HG02870 (cell line): ENCODE data around the gene FARSB.

Experiments used
- ATAC-seq: cut with Tn5 transposase; IDR thresholded peaks from one replicate; pipeline ENCODE4 v1.9.1; 2021; ENCODE audit warnings: mild to moderate bottlenecking, moderate library complexity; ENCODE audit not compliant: unreplicated experiment

The FARSB gene

GRCh38 chr2:222668494-222669154, 12.7 kb upstream of the FARSB start:
- no peak for ATAC-seq

GRCh38 chr2:222663479-222663878, 7.6 kb upstream of the FARSB start:
- no peak for ATAC-seq

- peak; percentile 20 for ATAC-seq
Measured at GRCh38 chr2:222656526-222657446, 894 bp upstream of the FARSB start.

GRCh38 chr2:222653280-222653679, 2.6 kb downstream of the FARSB start:
- ATAC-seq = no peak

GRCh38 chr2:222652491-222653255, 3.2 kb downstream of the FARSB start:
- ATAC-seq = no peak

- ATAC-seq = no peak
Measured at GRCh38 chr2:222651718-222652418, 4.0 kb downstream of the FARSB start.

- ATAC-seq = no peak
Measured at GRCh38 chr2:222649801-222650200, 6.1 kb downstream of the FARSB start.

- no peak for ATAC-seq
Measured at GRCh38 chr2:222646008-222646407, 9.9 kb downstream of the FARSB start.

- no peak for ATAC-seq
Measured at GRCh38 chr2:222643134-222643533, 12.8 kb downstream of the FARSB start.

- no peak for ATAC-seq
Measured at GRCh38 chr2:222641336-222641735, 14.6 kb downstream of the FARSB start.

- no peak for ATAC-seq
Measured at GRCh38 chr2:222637067-222637466, 18.8 kb downstream of the FARSB start.

- ATAC-seq = no peak
Measured at GRCh38 chr2:222635295-222635694, 20.6 kb downstream of the FARSB start.

- no peak for ATAC-seq
Measured at GRCh38 chr2:222627764-222628163, 28.1 kb downstream of the FARSB start.

GRCh38 chr2:222623756-222624309, 32.1 kb downstream of the FARSB start:
- no peak for ATAC-seq

- no peak for ATAC-seq
Measured at GRCh38 chr2:222622910-222623309, 33.0 kb downstream of the FARSB start.

GRCh38 chr2:222621893-222622292, 34.0 kb downstream of the FARSB start:
- no peak for ATAC-seq

- ATAC-seq = no peak
Measured at GRCh38 chr2:222615320-222615719, 40.6 kb downstream of the FARSB start.

- ATAC-seq = peak; percentile 89
Measured at GRCh38 chr2:222613715-222614331, 42.1 kb downstream of the FARSB start.

GRCh38 chr2:222611684-222612083, 44.2 kb downstream of the FARSB start:
- no peak for ATAC-seq

- no peak for ATAC-seq
Measured at GRCh38 chr2:222610746-222611145, 45.1 kb downstream of the FARSB start.
